Endodermal cell (in vitro differentiated cells): Measurements from ENCODE around the gene ANKH. TPM values are rescaled to one million over a fixed set of nuclear protein-coding genes. Genes with fewer than 3 reads are reported as not detected.

Experiments used
- DNase-seq: peaks from one replicate; pipeline ENCODE4 v3.0.0-alpha.2; 2017
- H3K27ac ChIP-seq: 2 replicates; pipeline ENCODE4 v1.5.1; 2013; ENCODE audit warnings: mild to moderate bottlenecking, low read depth, low read length, moderate library complexity
- H3K27me3 ChIP-seq: 2 replicates; pipeline ENCODE4 v1.6.1; 2013; ENCODE audit warnings: mild to moderate bottlenecking, low read length, moderate library complexity; ENCODE audit not compliant: insufficient read depth, control insufficient read depth, poor library complexity, severe bottlenecking
- H3K36me3 ChIP-seq: 2 replicates; pipeline ENCODE4 v1.7.0; 2013; ENCODE audit warnings: mild to moderate bottlenecking, low read length, moderate library complexity; ENCODE audit not compliant: control insufficient read depth, insufficient read depth
- H3K4me1 ChIP-seq: one replicate; pipeline ENCODE4 v1.7.0; 2013; ENCODE audit warnings: low read length; ENCODE audit not compliant: control insufficient read depth, insufficient read depth
- H3K4me3 ChIP-seq: 2 replicates; pipeline ENCODE4 v1.5.1; 2013; ENCODE audit warnings: mild to moderate bottlenecking, low read length, moderate library complexity
- H3K9ac ChIP-seq: 2 replicates; pipeline ENCODE4 v1.6.1; 2013; ENCODE audit warnings: mild to moderate bottlenecking, low read length, moderate library complexity; ENCODE audit not compliant: poor library complexity, severe bottlenecking; ENCODE audit errors: extremely low read depth
- H3K9me3 ChIP-seq: 2 replicates; pipeline ENCODE4 v1.6.1; 2013; ENCODE audit warnings: mild to moderate bottlenecking, low read length, moderate library complexity; ENCODE audit not compliant: control insufficient read depth
- H3K27ac Mint-ChIP-seq: 2 replicates; pipeline ENCODE4 v1.8.0; 2020; ENCODE audit warnings: mixed read lengths
- H3K27me3 Mint-ChIP-seq: 2 replicates; pipeline ENCODE4 v1.8.0; 2021; ENCODE audit warnings: mild to moderate bottlenecking, mixed read lengths; ENCODE audit not compliant: insufficient read depth
- H3K36me3 Mint-ChIP-seq: 2 replicates; pipeline ENCODE4 v1.8.0; 2020; ENCODE audit warnings: low read depth, mixed read lengths
- H3K4me1 Mint-ChIP-seq: 2 replicates; pipeline ENCODE4 v1.8.0; 2020; ENCODE audit warnings: mixed read lengths
- H3K4me3 Mint-ChIP-seq: 2 replicates; pipeline ENCODE4 v1.8.0; 2020; ENCODE audit warnings: mild to moderate bottlenecking, moderate library complexity, mixed read lengths
- H3K9me3 Mint-ChIP-seq: 2 replicates; pipeline ENCODE4 v1.8.0; 2020; ENCODE audit warnings: mild to moderate bottlenecking, mixed read lengths
- CTCF ChIP-seq: fragments of 200-600 bp; sonication (generic); conservative IDR thresholded peaks from 2 replicates; pipeline ENCODE4 v1.5.0; 2021; ENCODE audit warnings: antibody characterized with exemption, mild to moderate bottlenecking
- WGBS, 2 experiments: methylation state at CpG; one replicate each; pipeline versions ENCODE4 v1.1.5 to v1.1.7; 2013; ENCODE audit warnings: missing lambda C conversion rate in 2 of 2, mixed read lengths in 1 of 2; ENCODE audit not compliant: insufficient coverage in 1 of 2, insufficient read length in 1 of 2; 5-methylcytosine and 5-hydroxymethylcytosine counted together
- total RNA-seq, 2 donors: library from RNA; stranded (reverse); fragmentation: NEBNext Ultra II Directional in 1 of 2; extraction: Animal tissue kit (Norgen Biotek cat#: 25700) in 1 of 2; gene quantifications; 2 replicates in 1 of 2; 3 replicates in 1 of 2; pipeline ENCODE4 v1.2.1, GENCODE V29; 2021

ANKH gene
- total RNA-seq, 2 donors from 2014 or later = 26.5 to 43.4 TPM

- no peak overlapping the region for H3K9ac ChIP-seq
- H3K27ac ChIP-seq = no peak overlapping the region
- H3K36me3 ChIP-seq = no peaks in the 10 kb centered on the region
- no peaks in the 10 kb centered on the region for H3K27me3 ChIP-seq
- no peaks in the 10 kb centered on the region for H3K4me1 ChIP-seq
- no peaks in the 10 kb centered on the region for H3K36me3 Mint-ChIP-seq
- peaks cover 11% of the 10 kb centered on the region for H3K4me1 Mint-ChIP-seq
- H3K27me3 Mint-ChIP-seq = no peaks in the 10 kb centered on the region
- H3K9me3 Mint-ChIP-seq = no peaks in the 10 kb centered on the region
- no peak for TF ChIP-seq CTCF
- no peaks in the 10 kb centered on the region for H3K9me3 ChIP-seq
- no peak for DNase-seq
- H3K27ac Mint-ChIP-seq = no peak overlapping the region
- H3K4me3 ChIP-seq = no peak overlapping the region
- 93 to 97% methylated on average over 14 to 15 of the region's 17 CpGs for WGBS, 2 experiments
- no peak overlapping the region for H3K4me3 Mint-ChIP-seq
These were observed 102.8 kb downstream of the ANKH start for GRCh38 chr5:14768508-14769365.

- Histone ChIP-seq H3K36me3 (no peaks in the 10 kb centered on the region), H3K9me3 (no peaks in the 10 kb centered on the region), H3K27ac (no peak overlapping the region), H3K4me1 (no peaks in the 10 kb centered on the region), H3K27me3 (no peaks in the 10 kb centered on the region), H3K4me3 (no peak overlapping the region), H3K9ac (no peak overlapping the region)
- no peak for DNase-seq
- no peak for TF ChIP-seq CTCF
- H3K27me3 Mint-ChIP-seq = no peaks in the 10 kb centered on the region
- H3K4me3 Mint-ChIP-seq = no peak overlapping the region
- no peaks in the 10 kb centered on the region for H3K36me3 Mint-ChIP-seq
- H3K27ac Mint-ChIP-seq = no peak overlapping the region
- H3K4me1 Mint-ChIP-seq = peaks cover 4% of the 10 kb centered on the region
- 90 to 96% methylated on average over 5 to 8 of the region's 8 CpGs for WGBS, 2 experiments
- no peaks in the 10 kb centered on the region for H3K9me3 Mint-ChIP-seq
These were observed 103.7 kb downstream of the ANKH start for GRCh38 chr5:14767735-14768507.

- Mint-ChIP-seq H3K36me3 (no peaks in the 10 kb centered on the region), H3K9me3 (no peaks in the 10 kb centered on the region), H3K27me3 (no peaks in the 10 kb centered on the region), H3K4me1 (peaks cover 4% of the 10 kb centered on the region), H3K27ac (no peak overlapping the region), H3K4me3 (no peak overlapping the region)
- no peaks in the 10 kb centered on the region for H3K4me1 ChIP-seq
- no peaks in the 10 kb centered on the region for H3K9me3 ChIP-seq
- H3K4me3 ChIP-seq = no peak overlapping the region
- H3K36me3 ChIP-seq = no peaks in the 10 kb centered on the region
- WGBS, 2 experiments = 87 to 88% methylated on average over 4 to 5 of the region's 5 CpGs
- TF ChIP-seq CTCF = no peak
- no peak overlapping the region for H3K27ac ChIP-seq
- no peak for DNase-seq
- H3K27me3 ChIP-seq = no peaks in the 10 kb centered on the region
- no peak overlapping the region for H3K9ac ChIP-seq
These were observed 104.5 kb downstream of the ANKH start for GRCh38 chr5:14767053-14767452.
